Measurements from ENCODE around the gene PARVB. TPM values are rescaled to one million over a fixed set of nuclear protein-coding genes. Genes with fewer than 3 reads are reported as not detected.
"Not testable (repeated sequence)": the region's sequence is repeated elsewhere in the genome, so short reads cannot be mapped to it uniquely, and the experiment has no call there.

Gene PARVB
- total RNA-seq, 6 experiments from 2014 or later, result 36.5 to 44.2 (median 38.9) TPM

DNA sequence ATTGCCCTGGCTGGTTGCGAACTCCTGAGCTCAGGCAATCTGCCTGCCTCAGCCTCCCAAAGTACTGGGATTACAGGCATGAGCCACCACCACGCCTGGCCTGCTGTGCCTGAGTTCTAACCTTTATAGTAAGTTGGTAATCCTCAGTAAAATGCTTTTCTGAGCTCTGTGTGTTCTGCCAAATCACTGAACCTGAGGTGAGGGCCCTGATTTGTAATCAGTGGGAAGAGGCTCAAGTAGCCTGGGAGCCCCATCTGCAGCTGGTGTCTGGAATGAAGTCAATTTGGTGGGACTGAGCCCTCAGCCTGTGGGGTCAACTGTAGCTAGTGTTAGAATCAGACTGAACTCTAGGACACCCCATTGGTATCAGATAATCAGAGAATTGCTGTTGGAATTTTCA lies 84.0 kb downstream of the PARVB start:
- Mint-ChIP-seq H3K4me3 (no peak overlapping the region), H3K27me3 (ENCODE audit: insufficient read depth) (peaks cover 2% of the 10 kb centered on the region), H3K27ac (no peak overlapping the region), H3K9me3 (no peaks in the 10 kb centered on the region), H3K4me1 (ENCODE audit: low read depth) (no peaks in the 10 kb centered on the region), H3K36me3 (ENCODE audit: low read depth) (no peaks in the 10 kb centered on the region)
- TF ChIP-seq, protein P1, sequence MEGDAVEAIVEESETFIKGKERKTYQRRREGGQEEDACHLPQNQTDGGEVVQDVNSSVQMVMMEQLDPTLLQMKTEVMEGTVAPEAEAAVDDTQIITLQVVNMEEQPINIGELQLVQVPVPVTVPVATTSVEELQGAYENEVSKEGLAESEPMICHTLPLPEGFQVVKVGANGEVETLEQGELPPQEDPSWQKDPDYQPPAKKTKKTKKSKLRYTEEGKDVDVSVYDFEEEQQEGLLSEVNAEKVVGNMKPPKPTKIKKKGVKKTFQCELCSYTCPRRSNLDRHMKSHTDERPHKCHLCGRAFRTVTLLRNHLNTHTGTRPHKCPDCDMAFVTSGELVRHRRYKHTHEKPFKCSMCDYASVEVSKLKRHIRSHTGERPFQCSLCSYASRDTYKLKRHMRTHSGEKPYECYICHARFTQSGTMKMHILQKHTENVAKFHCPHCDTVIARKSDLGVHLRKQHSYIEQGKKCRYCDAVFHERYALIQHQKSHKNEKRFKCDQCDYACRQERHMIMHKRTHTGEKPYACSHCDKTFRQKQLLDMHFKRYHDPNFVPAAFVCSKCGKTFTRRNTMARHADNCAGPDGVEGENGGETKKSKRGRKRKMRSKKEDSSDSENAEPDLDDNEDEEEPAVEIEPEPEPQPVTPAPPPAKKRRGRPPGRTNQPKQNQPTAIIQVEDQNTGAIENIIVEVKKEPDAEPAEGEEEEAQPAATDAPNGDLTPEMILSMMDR (IDR thresholded peaks at IDR 0.05), result no peak
- no peak for DNase-seq

DNA sequence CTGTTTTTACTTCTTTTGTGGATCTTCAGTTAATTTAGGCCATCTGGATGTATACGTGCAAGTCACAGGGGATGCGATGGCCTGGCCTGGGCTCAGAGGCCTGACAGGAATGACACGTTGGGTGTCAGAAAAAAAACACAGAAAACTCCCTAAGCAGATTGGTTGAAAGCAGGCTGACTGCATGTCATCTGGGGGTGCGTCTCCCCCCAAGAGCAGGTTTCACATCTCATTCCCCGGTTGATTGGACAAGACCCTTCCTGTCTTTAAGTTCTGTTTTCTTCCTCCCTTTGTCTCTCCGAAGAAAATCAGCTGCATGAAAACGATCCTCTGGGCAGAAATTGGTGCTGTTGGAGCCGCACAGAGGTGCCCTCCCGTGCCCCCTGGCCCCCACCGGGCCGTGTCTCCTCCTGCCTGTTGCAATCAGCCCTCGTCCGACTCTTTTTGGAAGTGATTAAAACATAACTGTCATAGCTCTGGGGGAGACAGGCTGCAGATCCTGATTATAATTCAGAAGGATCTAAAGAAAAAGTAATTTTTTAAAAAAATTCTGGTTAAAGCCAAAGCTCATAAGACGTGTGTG lies 84.8 kb downstream of the PARVB start:
- Mint-ChIP-seq H3K27me3 (ENCODE audit: insufficient read depth) (peaks cover 2% of the 10 kb centered on the region), H3K4me3 (no peak overlapping the region), H3K36me3 (ENCODE audit: low read depth) (no peaks in the 10 kb centered on the region), H3K9me3 (no peaks in the 10 kb centered on the region), H3K27ac (no peak overlapping the region), H3K4me1 (ENCODE audit: low read depth) (no peaks in the 10 kb centered on the region)
- no peak for DNase-seq
- TF ChIP-seq, protein P1 (IDR thresholded peaks at IDR 0.05), result no peak

DNA sequence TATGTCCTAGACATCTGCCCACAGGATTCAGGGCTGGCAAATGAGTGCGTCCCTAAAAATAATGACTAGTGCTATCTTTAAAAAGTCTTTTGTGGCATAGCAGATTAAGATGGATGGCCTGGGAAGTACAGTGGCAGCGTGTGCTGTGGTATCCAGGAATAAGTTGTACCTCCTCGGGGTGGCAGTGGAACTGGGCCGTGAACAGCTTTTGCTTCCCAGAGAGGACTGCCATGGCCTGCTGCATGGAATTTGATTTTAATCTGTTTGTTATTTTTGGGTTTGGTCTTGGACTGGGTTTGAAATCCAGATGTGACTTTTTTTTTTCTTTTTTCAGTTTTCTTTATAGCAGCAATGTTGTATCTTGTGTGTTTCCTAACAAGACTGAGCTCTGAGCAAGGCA lies 85.3 kb downstream of the PARVB start:
- no peak for DNase-seq
- no peaks in the 10 kb centered on the region for H3K4me1 Mint-ChIP-seq (ENCODE audit: low read depth)
- H3K4me3 Mint-ChIP-seq, result no peak overlapping the region
- H3K27me3 Mint-ChIP-seq (ENCODE audit: insufficient read depth), result peaks cover 2% of the 10 kb centered on the region
- no peaks in the 10 kb centered on the region for H3K9me3 Mint-ChIP-seq
- TF ChIP-seq, protein P1 (IDR thresholded peaks at IDR 0.05), result no peak
- no peaks in the 10 kb centered on the region for H3K36me3 Mint-ChIP-seq (ENCODE audit: low read depth)
- H3K27ac Mint-ChIP-seq, result no peak overlapping the region

DNA sequence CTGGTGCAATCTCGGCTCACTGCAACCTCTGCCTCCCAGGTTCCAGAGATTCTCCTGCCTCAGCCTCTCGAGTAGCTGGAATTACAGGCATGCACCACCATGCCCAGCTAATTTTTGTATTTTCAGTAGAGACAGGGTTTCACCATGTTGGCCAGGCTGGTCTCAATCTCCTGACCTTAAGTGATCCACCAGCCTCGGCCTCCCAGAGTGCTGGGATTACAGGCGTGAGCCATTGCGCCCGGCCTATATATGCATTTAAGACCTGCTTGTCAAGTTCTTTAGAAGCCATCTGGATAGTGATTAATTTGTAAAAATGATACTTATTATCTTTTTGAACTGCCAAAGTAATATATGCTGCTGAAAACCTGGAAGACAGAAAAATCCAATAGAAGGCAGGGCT lies 86.6 kb downstream of the PARVB start:
- H3K4me1 Mint-ChIP-seq (ENCODE audit: low read depth); H3K9me3 Mint-ChIP-seq; H3K27ac Mint-ChIP-seq; H3K4me3 Mint-ChIP-seq; H3K27me3 Mint-ChIP-seq (ENCODE audit: insufficient read depth); H3K36me3 Mint-ChIP-seq (ENCODE audit: low read depth); DNase-seq: not testable (repeated sequence)

DNA sequence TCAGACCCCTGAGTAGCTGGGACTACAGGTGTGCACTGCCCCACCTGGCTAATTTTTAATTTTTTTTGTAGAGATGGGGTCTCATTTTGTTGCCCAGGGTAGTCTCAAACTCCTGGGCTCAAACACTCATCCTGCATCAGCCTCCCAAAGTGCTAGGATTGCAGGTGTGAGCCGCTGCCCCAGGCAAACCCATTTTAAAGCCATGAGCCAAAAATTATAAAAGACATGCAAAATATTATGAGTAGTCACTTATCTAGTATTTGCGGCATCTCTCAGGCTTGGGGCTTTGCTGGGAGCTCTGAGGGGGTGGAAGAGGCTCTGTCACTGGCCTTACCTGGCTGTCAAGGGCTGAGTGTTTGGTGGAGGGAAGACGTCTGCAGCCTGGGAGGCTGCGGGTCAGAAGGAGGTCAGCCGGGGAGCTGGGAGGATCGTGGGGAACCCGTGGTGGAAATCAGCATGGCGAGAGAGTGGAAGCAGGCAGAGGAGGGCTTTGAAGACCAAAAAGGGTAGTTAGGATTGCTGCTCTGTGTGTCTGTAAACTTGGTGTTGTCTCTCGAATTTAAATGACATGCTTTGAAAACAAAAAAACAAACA lies 87.6 kb downstream of the PARVB start:
- H3K27me3 Mint-ChIP-seq (ENCODE audit: insufficient read depth), result peaks cover 4% of the 10 kb centered on the region
- TF ChIP-seq, protein P1 (IDR thresholded peaks at IDR 0.05), result no peak
- no peak for DNase-seq
- no peaks in the 10 kb centered on the region for H3K9me3 Mint-ChIP-seq
- no peaks in the 10 kb centered on the region for H3K4me1 Mint-ChIP-seq (ENCODE audit: low read depth)
- no peaks in the 10 kb centered on the region for H3K36me3 Mint-ChIP-seq (ENCODE audit: low read depth)
- H3K4me3 Mint-ChIP-seq, result no peak overlapping the region
- H3K27ac Mint-ChIP-seq, result no peak overlapping the region; the same call in 1 of the 2 replicates

DNA sequence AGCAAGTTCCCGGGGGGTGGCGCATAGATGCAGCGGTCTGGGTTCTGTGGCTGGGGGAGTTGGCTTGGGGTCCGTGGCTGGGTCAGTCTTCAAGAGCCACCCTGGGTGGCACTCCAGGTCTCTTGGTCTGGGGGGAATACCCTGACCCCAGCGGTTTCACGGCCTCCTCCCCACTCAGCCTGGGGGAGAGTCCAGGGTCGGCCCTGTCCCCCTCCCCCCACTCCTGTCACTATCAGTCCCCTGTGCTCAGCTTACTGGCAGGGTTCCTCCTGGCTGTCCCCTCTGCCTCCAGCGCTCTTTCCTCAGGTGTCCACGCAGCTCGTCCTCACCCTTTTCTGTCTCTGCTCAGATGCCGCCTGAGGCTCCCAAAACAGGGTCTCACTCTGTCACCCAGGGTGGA lies 88.1 kb downstream of the PARVB start:
- Mint-ChIP-seq H3K27ac (no peak overlapping the region), H3K27me3 (ENCODE audit: insufficient read depth) (peaks cover 4% of the 10 kb centered on the region), H3K4me3 (no peak overlapping the region), H3K36me3 (ENCODE audit: low read depth) (no peaks in the 10 kb centered on the region), H3K4me1 (ENCODE audit: low read depth) (no peaks in the 10 kb centered on the region), H3K9me3 (no peaks in the 10 kb centered on the region)
- TF ChIP-seq, protein P1 (IDR thresholded peaks at IDR 0.05), result no peak
- no peak for DNase-seq

Measured in HFFc6 (cell line).